GM23338 (cell line): Measurements from ENCODE around the gene EGLN3. TPM values are rescaled to one million over a fixed set of nuclear protein-coding genes. Genes with fewer than 3 reads are reported as not detected.

ENCODE experiments used
- ATAC-seq: fragments of 200-7000 bp; cut with Tn5 transposase; 3 replicates; pipeline ENCODE4 v1.9.1; 2020
- DNase-seq: peaks from one replicate; pipeline ENCODE4 v3.0.0-alpha.2; 2015; ENCODE audit warnings: low spot score
- H2AFZ ChIP-seq: fragments of 200-600 bp; sonication (generic); 2 replicates; pipeline ENCODE4 v1.8.0; 2016; ENCODE audit warnings: antibody characterized with exemption, mild to moderate bottlenecking, moderate library complexity
- H3F3A ChIP-seq: fragments of 200-600 bp; sonication (generic); replicated peaks from 2 replicates; pipeline ENCODE4 v1.8.0; 2017; ENCODE audit warnings: antibody characterized with exemption, mixed run types, low read depth
- H3K27ac ChIP-seq: fragments of 200-600 bp; sonication (generic); 2 replicates; pipeline ENCODE4 v1.6.1; 2016; ENCODE audit warnings: low read depth
- H3K27me3 ChIP-seq: fragments of 200-600 bp; sonication (generic); 2 replicates; pipeline ENCODE4 v1.8.0; 2016; ENCODE audit warnings: mild to moderate bottlenecking, mixed run types, moderate library complexity; ENCODE audit not compliant: insufficient read depth
- H3K36me3 ChIP-seq: fragments of 200-600 bp; sonication (generic); 2 replicates; pipeline ENCODE4 v1.8.0; 2016; ENCODE audit warnings: mild to moderate bottlenecking; ENCODE audit not compliant: insufficient read depth
- H3K4me1 ChIP-seq: fragments of 200-600 bp; sonication (generic); 2 replicates; pipeline ENCODE4 v1.8.0; 2016; ENCODE audit warnings: mild to moderate bottlenecking, moderate library complexity; ENCODE audit not compliant: insufficient read depth
- H3K4me2 ChIP-seq: fragments of 200-600 bp; sonication (generic); 2 replicates; pipeline ENCODE4 v1.7.1; 2017; ENCODE audit warnings: mixed run types
- H3K4me3 ChIP-seq: fragments of 200-600 bp; sonication (generic); 2 replicates; pipeline ENCODE4 v1.6.1; 2016; ENCODE audit warnings: mixed run types
- H3K79me2 ChIP-seq: fragments of 200-600 bp; sonication (generic); replicated peaks from 2 replicates; pipeline ENCODE4 v1.8.0; 2017; ENCODE audit warnings: mild to moderate bottlenecking; ENCODE audit not compliant: insufficient read depth
- H3K9me2 ChIP-seq: fragments of 200-600 bp; sonication (generic); 2 replicates; pipeline ENCODE4 v1.8.0; 2017; ENCODE audit not compliant: insufficient read depth
- H4K20me1 ChIP-seq: fragments of 200-600 bp; sonication (generic); replicated peaks from 2 replicates; pipeline ENCODE4 v1.8.0; 2017; ENCODE audit warnings: mild to moderate bottlenecking; ENCODE audit not compliant: insufficient read depth
- H3K27ac Mint-ChIP-seq: 2 replicates; pipeline ENCODE4 v1.8.0; 2020; ENCODE audit warnings: inconsistent platforms, mild to moderate bottlenecking, moderate library complexity, mixed read lengths
- H3K27me3 Mint-ChIP-seq: 3 replicates; pipeline ENCODE4 v1.8.0; 2022; ENCODE audit warnings: low read depth, mild to moderate bottlenecking, moderate library complexity, mixed read lengths, inconsistent platforms; ENCODE audit not compliant: insufficient read depth, poor library complexity
- H3K36me3 Mint-ChIP-seq: 3 replicates; pipeline ENCODE4 v1.8.0; 2021; ENCODE audit warnings: low read depth, mild to moderate bottlenecking, inconsistent platforms, moderate library complexity, mixed read lengths
- H3K4me1 Mint-ChIP-seq: 3 replicates; pipeline ENCODE4 v1.8.0; 2020; ENCODE audit warnings: mild to moderate bottlenecking, inconsistent platforms, mixed read lengths
- H3K4me3 Mint-ChIP-seq: 3 replicates; pipeline ENCODE4 v1.8.0; 2021; ENCODE audit warnings: moderate library complexity, mild to moderate bottlenecking, inconsistent platforms, mixed read lengths
- H3K9me3 Mint-ChIP-seq: 3 replicates; pipeline ENCODE4 v1.8.0; 2020; ENCODE audit warnings: moderate library complexity, mild to moderate bottlenecking, inconsistent platforms, mixed read lengths
- CREB1 ChIP-seq: fragments of 250-450 bp; sonication (Bioruptor Pico); IDR thresholded peaks from 2 replicates; pipeline ENCODE4 v1.5.0; 2020; ENCODE audit warnings: low read depth, mild to moderate bottlenecking, moderate library complexity
- EZH2phosphoT487 ChIP-seq: fragments of 200-600 bp; sonication (generic); IDR thresholded peaks from one replicate; pipeline ENCODE4 v1.8.1; 2018; ENCODE audit warnings: antibody characterized with exemption; ENCODE audit not compliant: unreplicated experiment
- JUNB ChIP-seq: IDR thresholded peaks from one replicate; pipeline ENCODE4 v1.6.1; 2016; ENCODE audit warnings: antibody characterized with exemption; ENCODE audit not compliant: unreplicated experiment
- NANOG ChIP-seq: IDR thresholded peaks from 2 replicates; pipeline ENCODE4 v1.6.1; 2016; ENCODE audit warnings: antibody characterized with exemption, borderline replicate concordance
- REST ChIP-seq: IDR thresholded peaks from one replicate; pipeline ENCODE4 v1.6.1; 2018; ENCODE audit warnings: antibody characterized with exemption; ENCODE audit not compliant: unreplicated experiment
- STAT1 ChIP-seq: IDR thresholded peaks from one replicate; pipeline ENCODE4 v1.6.1; 2016; ENCODE audit warnings: antibody characterized with exemption; ENCODE audit not compliant: unreplicated experiment
- ZNF114 ChIP-seq: fragments of 250-450 bp; sonication (Bioruptor Pico); IDR thresholded peaks from 2 replicates; pipeline ENCODE4 v1.5.0; 2020; ENCODE audit warnings: mild to moderate bottlenecking, moderate library complexity
- polyA plus RNA-seq: library from polyadenylated mRNA; unstranded; fragments of >200 nt; fragmentation: Nextera tagmentation; extraction: Ambion mirVana; gene quantifications from 2 replicates; pipeline ENCODE4 v1.2.1, GENCODE V29; 2016
- total RNA-seq: library from RNA; depleted of rRNA; stranded (reverse); fragments of >200 nt; shearing (Covaris generic); gene quantifications from 2 replicates; pipeline ENCODE4 v1.2.3, GENCODE V29; 2014
- TF ChIP-seq, protein P1 (sequence below): fragments of 250-450 bp; sonication (Bioruptor Pico); IDR thresholded peaks from 2 replicates; pipeline ENCODE4 v1.5.0; 2020; ENCODE audit warnings: mild to moderate bottlenecking, moderate library complexity

EGLN3 gene
- total and polyA plus RNA-seq, 2 experiments from 2014 or later = 26.8 to 42.9 TPM

DNA sequence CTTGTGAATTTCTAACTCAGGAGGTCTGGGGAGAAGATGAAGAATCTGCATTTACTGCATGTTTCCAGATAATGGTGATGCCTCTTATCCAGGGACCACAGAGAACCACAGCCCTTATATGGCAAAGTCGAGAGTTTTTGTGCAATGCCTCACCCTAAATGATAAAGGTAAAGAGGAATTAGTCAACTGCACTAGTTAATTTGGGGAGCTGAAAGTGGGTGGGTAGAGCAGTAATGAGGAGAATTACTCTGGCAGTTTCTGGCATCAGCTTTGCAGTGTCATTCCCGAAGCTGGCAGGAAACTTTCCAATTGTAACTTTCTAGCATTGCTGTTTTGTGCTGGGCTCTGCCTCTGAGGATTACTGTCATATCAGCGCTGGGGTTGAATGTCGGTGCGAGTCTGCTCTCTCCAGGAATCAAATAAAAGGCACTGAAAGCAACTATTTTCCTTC, 10.3 kb downstream of the EGLN3 start:
- peak overlapping the region; percentile 8 for H3K27ac ChIP-seq
- Mint-ChIP-seq H3K27me3 (peaks cover 7% of the 10 kb centered on the region), H3K9me3 (no peaks in the 10 kb centered on the region; the same call in 2 of the 3 replicates), H3K4me1 (peaks cover 67% of the 10 kb centered on the region), H3K4me3 (no peak overlapping the region), H3K27ac (peak overlapping the region; percentile 24), H3K36me3 (peaks cover 8% of the 10 kb centered on the region; the same call in 2 of the 3 replicates)
- H3K9me2 ChIP-seq = peaks cover 3% of the 10 kb centered on the region; the same call in 1 of the 2 replicates
- H3K36me3 ChIP-seq = no peaks in the 10 kb centered on the region
- ATAC-seq (no peak), DNase-seq (no peak)
- no peak for TF ChIP-seq EZH2phosphoT487
- TF ChIP-seq, protein P1, sequence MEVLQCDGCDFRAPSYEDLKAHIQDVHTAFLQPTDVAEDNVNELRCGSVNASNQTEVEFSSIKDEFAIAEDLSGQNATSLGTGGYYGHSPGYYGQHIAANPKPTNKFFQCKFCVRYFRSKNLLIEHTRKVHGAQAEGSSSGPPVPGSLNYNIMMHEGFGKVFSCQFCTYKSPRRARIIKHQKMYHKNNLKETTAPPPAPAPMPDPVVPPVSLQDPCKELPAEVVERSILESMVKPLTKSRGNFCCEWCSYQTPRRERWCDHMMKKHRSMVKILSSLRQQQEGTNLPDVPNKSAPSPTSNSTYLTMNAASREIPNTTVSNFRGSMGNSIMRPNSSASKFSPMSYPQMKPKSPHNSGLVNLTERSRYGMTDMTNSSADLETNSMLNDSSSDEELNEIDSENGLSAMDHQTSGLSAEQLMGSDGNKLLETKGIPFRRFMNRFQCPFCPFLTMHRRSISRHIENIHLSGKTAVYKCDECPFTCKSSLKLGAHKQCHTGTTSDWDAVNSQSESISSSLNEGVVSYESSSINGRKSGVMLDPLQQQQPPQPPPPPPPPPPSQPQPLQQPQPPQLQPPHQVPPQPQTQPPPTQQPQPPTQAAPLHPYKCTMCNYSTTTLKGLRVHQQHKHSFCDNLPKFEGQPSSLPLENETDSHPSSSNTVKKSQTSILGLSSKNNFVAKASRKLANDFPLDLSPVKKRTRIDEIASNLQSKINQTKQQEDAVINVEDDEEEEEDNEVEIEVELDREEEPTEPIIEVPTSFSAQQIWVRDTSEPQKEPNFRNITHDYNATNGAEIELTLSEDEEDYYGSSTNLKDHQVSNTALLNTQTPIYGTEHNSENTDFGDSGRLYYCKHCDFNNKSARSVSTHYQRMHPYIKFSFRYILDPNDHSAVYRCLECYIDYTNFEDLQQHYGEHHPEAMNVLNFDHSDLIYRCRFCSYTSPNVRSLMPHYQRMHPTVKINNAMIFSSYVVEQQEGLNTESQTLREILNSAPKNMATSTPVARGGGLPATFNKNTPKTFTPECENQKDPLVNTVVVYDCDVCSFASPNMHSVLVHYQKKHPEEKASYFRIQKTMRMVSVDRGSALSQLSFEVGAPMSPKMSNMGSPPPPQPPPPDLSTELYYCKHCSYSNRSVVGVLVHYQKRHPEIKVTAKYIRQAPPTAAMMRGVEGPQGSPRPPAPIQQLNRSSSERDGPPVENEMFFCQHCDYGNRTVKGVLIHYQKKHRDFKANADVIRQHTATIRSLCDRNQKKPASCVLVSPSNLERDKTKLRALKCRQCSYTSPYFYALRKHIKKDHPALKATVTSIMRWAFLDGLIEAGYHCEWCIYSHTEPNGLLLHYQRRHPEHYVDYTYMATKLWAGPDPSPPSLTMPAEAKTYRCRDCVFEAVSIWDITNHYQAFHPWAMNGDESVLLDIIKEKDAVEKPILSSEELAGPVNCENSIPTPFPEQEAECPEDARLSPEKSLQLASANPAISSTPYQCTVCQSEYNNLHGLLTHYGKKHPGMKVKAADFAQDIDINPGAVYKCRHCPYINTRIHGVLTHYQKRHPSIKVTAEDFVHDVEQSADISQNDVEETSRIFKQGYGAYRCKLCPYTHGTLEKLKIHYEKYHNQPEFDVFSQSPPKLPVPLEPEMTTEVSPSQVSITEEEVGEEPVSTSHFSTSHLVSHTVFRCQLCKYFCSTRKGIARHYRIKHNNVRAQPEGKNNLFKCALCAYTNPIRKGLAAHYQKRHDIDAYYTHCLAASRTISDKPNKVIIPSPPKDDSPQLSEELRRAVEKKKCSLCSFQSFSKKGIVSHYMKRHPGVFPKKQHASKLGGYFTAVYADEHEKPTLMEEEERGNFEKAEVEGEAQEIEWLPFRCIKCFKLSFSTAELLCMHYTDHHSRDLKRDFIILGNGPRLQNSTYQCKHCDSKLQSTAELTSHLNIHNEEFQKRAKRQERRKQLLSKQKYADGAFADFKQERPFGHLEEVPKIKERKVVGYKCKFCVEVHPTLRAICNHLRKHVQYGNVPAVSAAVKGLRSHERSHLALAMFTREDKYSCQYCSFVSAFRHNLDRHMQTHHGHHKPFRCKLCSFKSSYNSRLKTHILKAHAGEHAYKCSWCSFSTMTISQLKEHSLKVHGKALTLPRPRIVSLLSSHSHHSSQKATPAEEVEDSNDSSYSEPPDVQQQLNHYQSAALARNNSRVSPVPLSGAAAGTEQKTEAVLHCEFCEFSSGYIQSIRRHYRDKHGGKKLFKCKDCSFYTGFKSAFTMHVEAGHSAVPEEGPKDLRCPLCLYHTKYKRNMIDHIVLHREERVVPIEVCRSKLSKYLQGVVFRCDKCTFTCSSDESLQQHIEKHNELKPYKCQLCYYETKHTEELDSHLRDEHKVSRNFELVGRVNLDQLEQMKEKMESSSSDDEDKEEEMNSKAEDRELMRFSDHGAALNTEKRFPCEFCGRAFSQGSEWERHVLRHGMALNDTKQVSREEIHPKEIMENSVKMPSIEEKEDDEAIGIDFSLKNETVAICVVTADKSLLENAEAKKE (CRISPR knock-in tag) = no peak
- TF ChIP-seq NANOG = no peak
- no peak for TF ChIP-seq CREB1
- TF ChIP-seq JUNB = no peak
- TF ChIP-seq ZNF114 = no peak
- TF ChIP-seq REST = no peak
- TF ChIP-seq STAT1 = no peak
- H3K79me2 ChIP-seq = peaks cover 87% of the 10 kb centered on the region
- H3F3A ChIP-seq = no peaks in the 10 kb centered on the region
- H4K20me1 ChIP-seq = no peaks in the 10 kb centered on the region
- peak overlapping the region; percentile 49; the same call in 1 of the 2 replicates for H3K4me2 ChIP-seq
- H2AFZ ChIP-seq = no peak overlapping the region
- H3K27me3 ChIP-seq = no peaks in the 10 kb centered on the region
- H3K4me1 ChIP-seq = peaks cover 64% of the 10 kb centered on the region
- no peak overlapping the region for H3K4me3 ChIP-seq
